Anterior cingulate cortex (tissue), 58 donors: ENCODE data around the gene OVCH2.
"Not testable (repeated sequence)": the region's sequence is repeated elsewhere in the genome, so short reads cannot be mapped to it uniquely, and the experiment has no call there.

ENCODE experiments used
- DNase-seq, 58 donors: peaks; one replicate each; lab custom pipeline; 2025; lab: John Stamatoyannopoulos, UW

Gene OVCH2, protein sequence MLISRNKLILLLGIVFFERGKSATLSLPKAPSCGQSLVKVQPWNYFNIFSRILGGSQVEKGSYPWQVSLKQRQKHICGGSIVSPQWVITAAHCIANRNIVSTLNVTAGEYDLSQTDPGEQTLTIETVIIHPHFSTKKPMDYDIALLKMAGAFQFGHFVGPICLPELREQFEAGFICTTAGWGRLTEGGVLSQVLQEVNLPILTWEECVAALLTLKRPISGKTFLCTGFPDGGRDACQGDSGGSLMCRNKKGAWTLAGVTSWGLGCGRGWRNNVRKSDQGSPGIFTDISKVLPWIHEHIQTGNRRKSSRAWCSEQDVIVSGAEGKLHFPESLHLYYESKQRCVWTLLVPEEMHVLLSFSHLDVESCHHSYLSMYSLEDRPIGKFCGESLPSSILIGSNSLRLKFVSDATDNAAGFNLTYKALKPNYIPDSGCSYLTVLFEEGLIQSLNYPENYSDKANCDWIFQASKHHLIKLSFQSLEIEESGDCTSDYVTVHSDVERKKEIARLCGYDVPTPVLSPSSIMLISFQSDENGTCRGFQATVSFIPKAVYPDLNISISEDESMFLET

DNA sequence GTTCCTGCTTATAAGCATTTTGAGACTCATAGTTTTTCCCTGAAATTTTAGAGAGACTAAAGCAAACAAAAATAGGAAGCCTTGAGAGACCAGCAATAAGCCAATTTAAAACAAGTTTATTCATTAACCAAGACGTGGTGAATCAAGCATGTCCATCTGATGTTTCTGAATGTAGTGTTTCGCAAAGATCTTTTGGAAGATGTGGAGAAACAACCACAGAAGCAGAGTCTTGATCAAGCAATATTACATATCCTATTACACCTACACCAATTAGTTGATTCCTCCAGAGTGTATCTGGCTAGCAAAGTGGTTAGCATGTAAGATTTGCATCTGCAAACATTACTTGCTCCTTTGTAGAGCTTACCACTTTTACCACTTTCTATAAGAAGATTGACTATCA, at the start of gene OVCH2:
Gene OVCH2 (minus strand): TSS at position 101 of the 400 bp plus-strand sequence. CDS start 83 bp downstream, at position 18.
- DNase-seq: no peak

DNA sequence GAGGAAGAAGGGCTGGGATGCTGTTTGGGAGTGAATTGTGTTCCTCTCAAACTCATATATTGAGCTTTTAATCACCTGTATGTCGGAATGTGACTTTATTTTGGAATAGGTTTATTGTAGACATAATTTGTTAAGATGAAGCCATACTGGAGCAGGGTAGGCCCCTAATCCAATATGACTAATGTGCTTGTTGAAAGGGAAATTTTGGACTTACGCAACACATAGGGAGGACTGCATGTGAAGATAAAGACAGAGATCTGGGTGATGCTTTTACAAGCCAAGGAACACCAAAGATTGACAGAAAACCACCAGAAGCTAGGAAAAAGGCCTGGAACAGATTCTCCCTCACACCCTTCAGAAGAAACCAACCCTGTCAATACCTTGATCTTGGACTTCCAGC, 43.2 kb upstream of the OVCH2 start:
- no peak for DNase-seq

DNA sequence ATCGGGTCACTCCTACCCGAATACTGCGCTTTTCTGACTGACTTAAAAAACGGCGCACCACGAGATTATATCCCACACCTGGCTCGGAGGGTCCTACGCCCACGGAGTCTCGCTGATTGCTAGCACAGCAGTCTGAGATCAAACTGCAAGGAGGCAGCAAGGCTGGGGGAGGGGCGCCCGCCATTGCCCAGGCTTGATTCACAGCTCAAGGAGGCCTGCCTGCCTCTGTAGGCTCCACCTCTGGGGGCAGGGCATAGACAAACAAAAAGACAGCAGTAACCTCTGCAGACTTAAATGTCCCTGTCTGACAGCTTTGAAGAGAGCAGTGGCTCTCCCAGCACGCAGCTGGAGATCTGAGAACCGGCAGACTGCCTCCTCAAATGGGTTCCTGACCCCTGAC, 28.5 kb upstream of the OVCH2 start:
- DNase-seq: not testable (repeated sequence)

DNA sequence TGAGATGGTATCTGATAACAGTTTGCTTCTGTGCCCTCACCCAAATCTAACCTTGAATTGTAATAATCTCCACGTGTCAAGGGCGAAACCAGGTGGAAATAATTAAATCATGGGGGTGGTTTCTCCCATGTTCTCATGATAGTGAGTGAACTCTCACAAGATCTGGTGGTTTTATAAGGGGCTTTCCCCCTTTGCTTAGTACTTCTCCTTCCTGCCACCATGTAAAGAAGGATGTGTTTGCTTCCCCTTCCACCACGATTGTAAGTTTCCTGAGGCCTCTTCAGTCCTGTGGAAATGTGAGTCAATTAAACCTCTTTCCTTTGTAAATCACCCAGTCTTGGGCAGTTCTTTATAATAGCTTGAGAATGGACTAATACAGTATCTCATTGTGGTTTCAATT, 8.5 kb upstream of the OVCH2 start:
- DNase-seq: no peak

DNA sequence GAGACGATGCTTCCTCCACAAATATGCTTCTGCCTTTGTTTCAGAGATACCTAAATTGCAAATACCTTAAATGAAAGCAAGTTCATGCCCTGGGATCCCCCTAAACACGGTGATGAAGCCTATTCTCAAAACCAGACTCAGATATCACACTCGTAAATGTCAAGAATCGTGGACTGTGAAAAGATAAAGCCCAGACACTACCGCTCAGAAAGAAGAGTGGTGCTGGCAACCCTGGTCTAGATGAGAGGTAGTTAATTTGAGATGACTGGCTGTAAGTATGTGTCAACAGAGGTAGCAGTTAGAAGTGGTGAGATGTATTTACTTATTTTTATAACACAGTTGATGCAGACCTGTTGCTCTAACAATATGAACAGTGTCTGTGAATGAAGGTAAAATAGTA, 2.5 kb downstream of the OVCH2 start:
- no peak for DNase-seq

DNA sequence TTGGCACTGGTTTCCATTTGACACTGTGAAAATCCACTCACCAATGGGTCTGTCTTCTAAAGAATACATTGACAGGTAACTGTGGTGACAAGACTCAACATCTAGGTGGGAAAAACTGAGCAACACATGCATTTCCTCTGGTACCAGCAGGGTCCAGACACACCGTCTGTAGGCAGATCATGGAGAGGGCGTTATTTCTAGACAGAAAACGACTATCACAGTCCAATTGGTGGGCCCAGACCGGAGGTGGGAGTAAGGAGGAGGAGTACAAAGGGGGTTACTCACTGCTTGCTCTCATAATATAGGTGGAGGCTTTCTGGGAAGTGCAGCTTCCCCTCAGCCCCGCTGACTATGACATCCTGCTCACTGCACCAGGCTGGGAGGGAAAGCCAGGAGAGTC, 9.9 kb downstream of the OVCH2 start:
- no peak for DNase-seq

DNA sequence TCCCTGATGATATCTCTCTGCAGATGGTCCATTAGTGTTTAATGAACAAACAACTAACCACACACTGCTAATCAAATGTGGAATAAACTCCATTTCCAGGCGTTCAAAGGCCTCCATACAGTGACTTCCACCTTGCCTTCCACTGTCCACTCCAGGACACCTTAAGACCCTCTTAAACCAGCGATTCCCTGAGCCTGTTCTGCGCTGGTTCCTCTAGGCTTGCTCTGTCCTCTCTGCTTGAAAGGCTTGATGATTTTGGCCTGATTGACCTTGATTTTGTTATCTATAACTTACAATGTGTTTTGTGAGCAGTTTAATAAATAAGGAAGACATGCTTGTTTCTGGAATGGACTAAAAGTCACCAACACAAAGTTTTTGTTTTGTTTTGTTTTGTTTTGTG, 12.0 kb downstream of the OVCH2 start:
- no peak for DNase-seq

DNA sequence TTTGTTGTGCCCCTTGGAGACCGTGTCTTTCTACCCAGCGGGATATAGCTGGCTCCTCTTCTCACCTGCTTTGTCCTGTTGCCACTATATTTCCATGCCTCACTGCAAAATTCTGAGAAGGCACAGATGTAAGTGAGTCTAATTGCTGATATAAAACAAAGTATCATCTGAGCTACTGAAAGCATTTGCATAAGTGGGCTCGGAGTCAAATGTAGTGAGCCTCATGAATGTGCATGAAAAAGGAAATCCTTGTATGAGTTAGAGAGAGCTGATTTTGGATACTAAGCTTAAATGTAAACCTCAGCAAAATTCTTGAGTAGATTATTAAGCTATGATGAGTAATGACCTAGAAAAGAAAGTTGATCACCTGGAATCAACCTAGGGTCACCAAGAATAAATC, 13.9 kb downstream of the OVCH2 start:
- no peak for DNase-seq

DNA sequence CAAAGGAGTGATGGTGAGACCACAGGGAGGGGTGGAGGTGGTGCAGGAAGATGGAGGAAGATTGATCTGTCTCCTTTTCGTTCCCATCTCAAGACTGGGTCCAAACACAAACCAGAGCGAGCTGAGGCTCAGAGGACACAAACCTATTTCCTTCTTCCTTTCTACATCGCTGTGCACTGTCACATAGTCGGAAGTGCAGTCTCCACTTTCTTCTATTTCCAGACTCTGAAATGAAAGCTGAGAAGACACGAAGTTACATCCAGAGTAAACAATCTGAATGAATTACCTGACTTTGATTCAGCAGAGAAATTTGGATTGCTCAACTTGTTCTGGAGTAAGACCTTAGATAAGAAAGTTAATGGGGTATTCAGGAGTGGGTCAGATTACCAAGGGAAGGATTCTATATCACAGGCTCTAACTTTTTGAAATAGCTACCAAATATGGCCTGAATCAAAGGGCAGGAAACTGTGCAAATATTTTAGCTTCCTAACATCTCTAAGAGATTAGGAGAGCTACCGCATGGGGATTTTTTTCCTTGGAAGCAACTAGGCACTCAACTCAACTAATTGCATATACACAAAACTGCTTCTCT, 14.4 kb downstream of the OVCH2 start:
- DNase-seq: no peak

DNA sequence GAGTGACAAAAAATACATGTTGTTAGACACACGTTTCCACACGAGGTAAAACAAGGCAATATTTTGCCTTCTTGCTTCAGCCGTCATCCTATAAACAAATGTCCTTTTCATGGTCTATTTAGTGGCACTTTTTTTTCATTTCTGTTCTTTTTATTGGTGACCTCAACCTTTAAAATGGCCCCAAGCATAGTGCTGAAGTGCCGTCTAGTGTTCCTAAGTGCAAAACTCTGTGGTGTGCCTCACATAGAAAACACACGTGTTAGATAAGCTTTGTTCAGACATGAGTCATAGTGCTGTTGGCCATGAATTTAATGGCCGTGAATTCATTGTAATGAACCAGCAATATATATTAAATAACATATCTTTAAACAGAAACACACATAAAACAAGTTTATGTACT, 15.6 kb downstream of the OVCH2 start:
- no peak for DNase-seq

DNA sequence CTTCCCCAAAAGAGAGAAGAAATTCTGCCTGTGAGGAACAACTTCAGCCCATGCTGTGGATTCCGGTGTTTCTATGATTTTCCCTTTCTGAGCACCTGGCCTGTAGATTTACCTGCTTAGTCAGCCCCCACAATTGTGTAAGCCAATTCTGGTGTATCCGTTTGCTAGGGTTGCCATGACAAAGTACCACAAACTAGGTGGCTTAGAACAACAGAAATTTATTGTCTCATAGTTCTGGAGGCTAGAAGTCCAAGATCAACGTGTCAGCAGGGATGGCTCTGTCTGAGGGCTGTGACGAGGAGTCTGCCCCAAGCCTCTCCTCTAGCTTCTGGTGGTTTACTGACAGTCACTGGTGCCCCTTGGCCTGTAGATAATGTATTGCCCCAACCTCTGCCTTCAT, 17.0 kb downstream of the OVCH2 start:
- DNase-seq: no peak

DNA sequence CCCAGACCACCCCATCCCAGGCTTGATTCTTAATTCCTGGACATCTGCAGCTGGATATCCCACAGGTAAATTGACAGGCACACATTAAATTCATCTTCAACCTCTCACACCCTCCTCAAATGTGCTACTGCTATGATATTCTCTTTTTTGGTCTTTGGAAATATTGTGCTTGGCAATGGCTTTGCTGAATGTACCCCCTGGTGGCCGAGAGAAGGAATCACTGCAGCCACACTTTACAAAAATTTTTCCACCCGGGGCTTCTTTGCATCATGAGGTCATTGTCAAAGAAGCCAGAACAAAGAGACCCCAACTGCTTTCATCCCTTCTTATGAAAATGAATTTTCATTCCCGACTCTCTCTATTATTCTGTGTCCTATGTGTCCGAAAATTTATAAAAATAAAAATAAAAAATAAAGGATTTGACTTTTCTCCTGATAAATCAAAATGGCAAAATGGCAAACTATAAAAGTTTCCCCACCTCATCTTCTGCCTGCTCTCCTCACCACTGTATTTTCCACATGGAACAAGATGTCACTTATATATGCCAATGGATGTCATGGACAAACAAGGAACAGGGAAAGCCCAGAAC, 17.9 kb downstream of the OVCH2 start:
- peak in 3 of 58 donors; percentile 19 to 32 (median 24) for DNase-seq

DNA sequence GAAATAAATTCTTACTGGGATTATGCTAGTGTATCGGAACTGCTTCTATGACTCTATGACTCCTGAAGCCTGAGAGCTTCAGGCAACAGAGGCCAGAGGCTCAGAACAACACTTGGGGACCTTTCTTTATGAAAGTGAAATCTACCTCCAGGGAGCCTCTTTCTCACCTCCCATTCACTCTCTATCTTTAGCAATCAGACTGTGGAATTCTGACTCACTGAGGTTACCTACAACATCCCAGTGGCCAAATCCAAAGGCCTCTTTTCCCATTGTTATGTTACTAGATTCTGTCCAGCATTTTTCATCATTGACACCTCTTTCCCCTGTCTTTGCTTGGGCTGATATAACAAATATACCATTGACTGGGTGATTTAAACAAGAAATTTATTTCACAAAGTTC, 18.9 kb downstream of the OVCH2 start:
- DNase-seq: no peak

DNA sequence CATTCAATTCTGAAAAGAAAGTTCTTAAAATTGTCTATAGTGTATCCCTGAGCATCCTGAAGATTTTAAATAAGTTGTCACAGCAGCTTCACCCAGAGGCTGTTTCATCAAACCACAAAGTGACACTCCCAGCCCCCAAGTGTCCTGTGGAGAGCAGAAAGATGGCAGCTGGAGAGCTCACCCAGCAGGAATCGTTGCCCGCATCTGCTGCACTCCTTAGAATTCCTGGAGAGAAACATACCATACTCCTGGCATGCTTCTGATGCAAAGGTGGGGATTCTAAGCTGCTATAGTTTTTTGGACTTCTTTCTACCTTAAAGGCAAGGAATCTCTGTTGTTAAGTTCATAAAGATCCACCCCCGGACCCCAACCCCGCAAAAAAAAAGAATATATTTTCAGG, 19.5 kb downstream of the OVCH2 start:
- DNase-seq: no peak

DNA sequence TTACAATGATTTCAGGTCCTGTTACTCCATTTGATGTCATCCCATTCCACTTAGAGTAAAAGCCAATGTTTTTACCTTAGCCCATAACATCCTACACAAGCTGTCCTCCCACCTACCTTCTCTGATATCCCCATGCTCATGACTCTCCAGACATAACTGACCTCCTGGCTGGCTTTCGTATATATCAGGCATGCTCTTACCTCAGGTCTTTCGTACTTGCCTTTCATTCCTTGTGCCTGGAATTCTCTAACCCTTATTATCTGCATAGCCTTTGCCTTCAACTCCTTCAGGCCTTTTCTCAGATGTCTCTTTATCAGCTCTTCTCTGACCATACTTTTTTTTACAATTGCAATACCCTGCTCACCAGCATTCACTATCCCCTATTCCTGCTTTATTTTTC, 22.7 kb downstream of the OVCH2 start:
- no peak for DNase-seq

DNA sequence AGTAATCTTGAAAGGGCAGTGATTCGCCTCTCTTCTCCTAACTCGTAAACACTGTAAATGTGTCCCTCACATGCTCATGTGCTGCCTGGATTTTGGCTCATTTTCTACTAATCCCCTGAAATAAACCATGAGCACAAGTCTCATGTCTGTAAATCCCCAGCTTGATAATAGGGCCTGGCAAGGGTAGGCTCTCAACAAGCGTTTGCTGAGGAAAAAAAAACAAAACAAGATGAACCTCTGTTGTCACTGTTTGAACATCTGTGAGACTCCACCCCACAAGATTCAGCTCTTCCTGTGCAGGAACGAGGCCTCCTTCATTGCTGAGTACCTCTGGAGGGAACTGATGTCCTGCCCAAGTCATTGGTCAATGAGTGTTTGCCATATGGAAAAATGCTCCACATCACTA, 28.5 kb downstream of the OVCH2 start:
- DNase-seq: no peak

DNA sequence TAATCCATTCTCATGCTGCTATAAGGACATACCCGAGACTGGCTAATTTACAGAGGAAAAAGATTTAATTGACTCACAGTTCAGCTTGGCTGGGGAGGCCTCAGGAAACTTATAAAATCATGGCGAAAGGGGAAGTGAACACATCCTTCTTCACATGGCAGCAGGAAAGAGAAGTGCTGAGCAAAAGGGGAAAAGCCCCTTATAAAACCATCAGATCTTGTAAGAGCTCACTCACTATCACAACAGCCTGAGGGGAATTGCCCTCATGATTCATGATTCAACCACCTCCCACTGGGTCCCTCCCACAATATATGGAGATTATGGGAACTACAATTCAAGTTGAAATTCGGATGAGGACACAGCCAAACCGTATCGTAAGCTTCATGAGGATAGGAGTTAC, 29.2 kb downstream of the OVCH2 start:
- DNase-seq: no peak

DNA sequence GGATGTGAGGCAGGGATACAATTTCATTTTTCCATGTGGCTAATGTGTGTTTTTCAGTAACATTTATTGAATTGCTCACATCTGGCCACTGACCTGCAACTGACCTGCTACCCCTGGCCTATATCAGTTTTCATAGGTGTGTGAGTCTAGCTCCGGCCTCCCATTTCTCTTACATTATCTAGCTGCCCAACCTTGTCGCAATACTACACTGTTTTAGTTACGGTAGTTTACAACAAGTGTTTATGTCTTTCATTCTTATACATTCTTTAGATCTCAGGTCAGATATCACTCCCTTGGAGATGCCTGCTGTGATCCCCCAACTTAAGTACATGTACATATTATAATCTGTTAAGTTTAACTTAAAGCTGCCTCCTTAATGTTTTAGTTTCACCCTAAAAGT, 30.6 kb downstream of the OVCH2 start:
- no peak for DNase-seq

DNA sequence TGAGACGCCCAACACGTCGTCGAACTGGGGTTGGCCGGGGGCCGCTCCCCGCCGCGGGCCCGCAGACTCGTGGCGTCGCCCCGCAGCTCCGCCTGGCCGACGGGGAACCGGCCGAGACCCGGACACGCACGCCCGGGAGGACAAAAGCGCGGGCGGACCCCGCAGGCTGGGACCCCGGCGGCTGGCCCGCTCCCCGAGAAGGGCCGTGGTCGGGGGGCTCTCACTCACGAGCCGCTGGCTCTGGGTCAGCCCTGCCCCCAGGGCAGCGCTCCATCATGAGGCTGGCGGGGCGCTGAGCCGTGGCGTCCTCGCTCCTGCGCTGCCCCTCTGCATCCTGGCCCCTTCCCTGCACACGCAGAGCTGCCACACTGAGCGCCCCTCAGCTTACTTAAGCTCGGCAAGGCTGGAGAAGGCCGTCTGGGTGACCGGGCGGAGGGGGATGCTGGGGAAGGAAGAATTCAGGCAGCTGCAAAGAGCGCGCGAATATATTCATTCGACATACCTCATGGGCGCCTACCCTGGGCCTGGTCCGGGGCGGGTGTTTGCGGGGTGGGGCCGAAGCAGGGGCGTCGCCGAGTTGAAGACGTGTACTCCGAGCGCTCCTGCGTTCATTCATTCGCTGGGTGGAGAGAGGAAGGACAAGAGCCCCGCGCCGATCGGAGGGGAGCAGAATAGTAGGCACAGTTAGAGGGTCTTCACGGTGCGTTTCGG, 32.4 kb downstream of the OVCH2 start:
- DNase-seq: peak in 2 of 58 donors; percentile 34 to 43

DNA sequence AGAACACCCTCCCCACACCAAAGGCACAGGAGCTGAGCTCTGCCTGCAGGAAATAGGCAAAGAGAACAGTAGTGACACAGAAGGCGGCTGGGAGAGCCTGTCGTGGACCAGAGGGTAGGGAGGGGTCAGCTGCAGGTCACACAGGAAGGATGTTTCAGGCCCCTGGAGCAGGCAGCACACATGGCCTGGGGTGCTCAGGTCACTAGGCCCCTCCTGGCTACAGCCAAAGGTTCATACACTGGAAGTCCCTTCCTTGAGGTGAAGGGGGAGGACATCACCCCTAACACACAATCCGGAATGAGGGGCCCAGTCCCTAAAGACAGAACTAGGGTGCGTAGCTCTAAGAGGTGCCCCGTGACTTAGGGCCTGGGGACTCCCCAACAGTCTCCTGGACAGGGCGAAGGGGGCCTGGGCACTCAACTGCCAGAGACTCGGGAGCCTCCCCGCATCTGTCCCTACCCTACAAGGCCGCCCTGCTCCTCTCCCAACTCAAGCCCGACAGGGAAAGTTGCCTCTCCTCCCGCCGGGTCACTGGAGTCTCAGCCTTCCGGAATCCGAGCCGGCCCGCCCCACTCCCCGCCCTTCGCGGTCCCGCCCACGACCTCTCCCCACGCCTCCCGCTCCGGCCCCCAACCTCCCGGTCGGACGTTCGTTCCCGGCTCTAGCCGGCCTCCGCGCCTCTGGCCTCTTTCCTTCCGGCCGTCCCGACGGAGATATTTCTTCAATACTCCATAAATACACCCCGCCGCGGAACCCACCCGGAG, 33.1 kb downstream of the OVCH2 start, which contains the start of gene CYB5R2:
Gene CYB5R2 (minus strand): TSS at position 541 of the 764 bp plus-strand sequence. CDS start 675 bp downstream, outside the sequence.
- DNase-seq: peak in 26 of 58 donors; percentile 15 to 70 (median 46)
